Naive thymus-derived CD4-positive, alpha-beta T cell (primary cell): ENCODE results near the gene TAF13. TPM values are rescaled to one million over a fixed set of nuclear protein-coding genes. Genes with fewer than 3 reads are reported as not detected.
"Not testable (repeated sequence)": the region's sequence is repeated elsewhere in the genome, so short reads cannot be mapped to it uniquely, and the experiment has no call there.

Experiments
- ATAC-seq: fragments of 150-1000 bp; cut with Tn5 transposase; 2 replicates; pipeline ENCODE4 v1.10.0; 2021; ENCODE audit warnings: mild to moderate bottlenecking, moderate library complexity
- CTCF ChIA-PET: fragments of 350-600 bp; sonication (Branson Sonifier 250); formaldehyde crosslinking; loops from one replicate; lab custom pipeline; 2021; ENCODE audit warnings: antibody characterized with exemption; lab: Charles Lee
- POLR2A ChIA-PET: fragments of 350-600 bp; sonication (Branson Sonifier 250); formaldehyde crosslinking; loops from one replicate; lab custom pipeline; 2021; ENCODE audit warnings: antibody characterized with exemption, inconsistent platforms; lab: Charles Lee
- DNase-seq, 9 donors: peaks; one replicate each; pipeline versions ENCODE4 v3.0.0 to v3.0.0-alpha.2; 2020 to 2022; ENCODE audit warnings: mixed read lengths in 1 of 9
- H3K27ac ChIP-seq: one replicate; pipeline ENCODE4 v1.7.0; 2013; ENCODE audit warnings: mild to moderate bottlenecking, low read depth, low read length, moderate library complexity
- H3K27me3 ChIP-seq, 2 donors: one replicate each; pipeline ENCODE4 v1.7.0; 2013; ENCODE audit warnings: low read length in 2 of 2, mild to moderate bottlenecking in 2 of 2, moderate library complexity in 2 of 2; ENCODE audit not compliant: control insufficient read depth in 2 of 2, insufficient read depth in 2 of 2
- H3K36me3 ChIP-seq, 3 experiments: 1 replicate in 2 of 3; 2 replicates in 1 of 3; pipeline ENCODE4 v1.7.0; 2013; ENCODE audit warnings: low read length in 3 of 3, mild to moderate bottlenecking in 3 of 3, moderate library complexity in 1 of 3; ENCODE audit not compliant: insufficient read depth in 3 of 3, control insufficient read depth in 2 of 3
- H3K4me1 ChIP-seq, 2 donors: one replicate each; pipeline ENCODE4 v1.7.0; 2013; ENCODE audit warnings: low read length in 2 of 2, mild to moderate bottlenecking in 2 of 2, moderate library complexity in 1 of 2; ENCODE audit not compliant: control insufficient read depth in 2 of 2, insufficient read depth in 2 of 2
- H3K4me3 ChIP-seq: 2 replicates; pipeline ENCODE4 v1.7.0; 2013; ENCODE audit warnings: mild to moderate bottlenecking, low read length
- H3K9me3 ChIP-seq, 3 experiments: 1 replicate in 2 of 3; 2 replicates in 1 of 3; pipeline ENCODE4 v1.7.0; 2013; ENCODE audit warnings: low read length in 3 of 3; ENCODE audit not compliant: control insufficient read depth in 2 of 3
- H3K27ac Mint-ChIP-seq, 9 donors: one replicate each; pipeline ENCODE4 v1.8.0; 2020 to 2022; ENCODE audit warnings: mixed read lengths in 9 of 9, mild to moderate bottlenecking in 8 of 9, moderate library complexity in 5 of 9, inconsistent platforms in 2 of 9
- H3K27me3 Mint-ChIP-seq, 5 donors: one replicate each; pipeline ENCODE4 v1.8.0; 2021 to 2022; ENCODE audit warnings: mixed read lengths in 5 of 5, mild to moderate bottlenecking in 1 of 5
- H3K36me3 Mint-ChIP-seq, 5 donors: one replicate each; pipeline ENCODE4 v1.8.0; 2020 to 2022; ENCODE audit warnings: mixed read lengths in 5 of 5, mild to moderate bottlenecking in 3 of 5, inconsistent platforms in 1 of 5
- H3K4me1 Mint-ChIP-seq, 7 donors: one replicate each; pipeline ENCODE4 v1.8.0; 2020 to 2022; ENCODE audit warnings: mixed read lengths in 7 of 7, mild to moderate bottlenecking in 3 of 7, inconsistent platforms in 1 of 7
- H3K4me3 Mint-ChIP-seq, 10 donors: one replicate each; pipeline ENCODE4 v1.8.0; 2020 to 2022; ENCODE audit warnings: mild to moderate bottlenecking in 10 of 10, mixed read lengths in 10 of 10, moderate library complexity in 6 of 10, inconsistent platforms in 2 of 10
- H3K9me3 Mint-ChIP-seq, 11 donors: one replicate each; pipeline ENCODE4 v1.8.0; 2020 to 2022; ENCODE audit warnings: mixed read lengths in 11 of 11, mild to moderate bottlenecking in 4 of 11, inconsistent platforms in 1 of 11, moderate library complexity in 1 of 11
- intact Hi-C, 2 donors: fragments of 100-400 bp; cut with micrococcal nuclease; formaldehyde crosslinking; loops; one replicate each; pipeline ENCODE4 v1.15.1; 2023
- polyA plus RNA-seq, 2 donors: library from polyadenylated mRNA; unstranded; fragments of 300-500 nt; fragmentation: Illumina TruSeq; gene quantifications; one replicate each; pipeline ENCODE4 v1.2.3, GENCODE V29; 2021
- total RNA-seq, 6 experiments: library from RNA in 5 of 6; stranded (reverse) in 5 of 6; gene quantifications; 1 replicate in 5 of 6; 2 replicates in 1 of 6; pipeline ENCODE4 v1.2.3 and lab custom pipeline; 2021 to 2026

The TAF13 gene
- total and polyA plus RNA-seq, 7 experiments from 2014 or later, result 0.77 to 23.6 (median 11.0) TPM

- no peaks in the 10 kb centered on the region for H3K27me3 ChIP-seq
- ATAC-seq, result no peak
- H3K36me3 ChIP-seq, result peaks cover 0 to 29% (median 0%) of the 10 kb centered on the region in 3 experiments
- no peak overlapping the region for H3K4me3 Mint-ChIP-seq
- no peaks in the 10 kb centered on the region for H3K4me1 ChIP-seq
- no peaks in the 10 kb centered on the region for H3K27me3 Mint-ChIP-seq
- H3K36me3 Mint-ChIP-seq, result peaks cover 5 to 25% (median 20%) of the 10 kb centered on the region in 5 donors
- no peaks in the 10 kb centered on the region for H3K9me3 Mint-ChIP-seq
- DNase-seq, result no peak
- intact Hi-C loops, result no loop called here
- ChIA-PET CTCF (no interaction called here), POLR2A (no interaction called here)
- peaks cover 0 to 11% (median 3%) of the 10 kb centered on the region in 7 donors for H3K4me1 Mint-ChIP-seq
- H3K27ac ChIP-seq, result no peak overlapping the region
- no peaks in the 10 kb centered on the region for H3K9me3 ChIP-seq
- no peak overlapping the region for H3K4me3 ChIP-seq
- no peak overlapping the region for H3K27ac Mint-ChIP-seq
Observed at GRCh38 chr1:109067883-109068282, 7.9 kb downstream of the TAF13 start.

GRCh38 chr1:109065137-109065536 lies 10.7 kb downstream of the TAF13 start:
- H3K27me3 ChIP-seq, result no peaks in the 10 kb centered on the region
- ChIA-PET CTCF (no interaction called here), POLR2A (interaction anchor here (0.8 to 1.1 kb wide), 2 partner anchors 10 to 22 kb away, joined by 3 to 4 read pairs; no protein-coding TSS in a partner anchor)
- no peaks in the 10 kb centered on the region for H3K9me3 ChIP-seq
- H3K4me3 Mint-ChIP-seq, result no peak overlapping the region
- H3K36me3 Mint-ChIP-seq, result peaks cover 5 to 18% (median 15%) of the 10 kb centered on the region in 5 donors
- no peak for DNase-seq
- H3K27me3 Mint-ChIP-seq, result no peaks in the 10 kb centered on the region
- peaks cover 0 to 29% (median 0%) of the 10 kb centered on the region in 3 experiments for H3K36me3 ChIP-seq
- H3K9me3 Mint-ChIP-seq, result no peaks in the 10 kb centered on the region
- intact Hi-C loops, result no loop called here
- H3K27ac Mint-ChIP-seq, result peak overlapping the region in 1 of 9 donors; percentile 59
- no peak overlapping the region for H3K4me3 ChIP-seq
- ATAC-seq, result no peak
- H3K27ac ChIP-seq, result no peak overlapping the region
- H3K4me1 Mint-ChIP-seq, result peaks cover 0 to 5% (median 0%) of the 10 kb centered on the region in 7 donors
- no peaks in the 10 kb centered on the region for H3K4me1 ChIP-seq

GRCh38 chr1:109061183-109061582 lies 14.6 kb downstream of the TAF13 start:
- H3K27ac Mint-ChIP-seq, result no peak overlapping the region

GRCh38 chr1:109060707-109061106 lies 15.1 kb downstream of the TAF13 start:
- Histone ChIP-seq H3K36me3 (peaks cover 0 to 12% (median 0%) of the 10 kb centered on the region in 3 experiments), H3K27ac (no peak overlapping the region), H3K4me1 (no peaks in the 10 kb centered on the region), H3K4me3 (no peak overlapping the region), H3K9me3 (no peaks in the 10 kb centered on the region), H3K27me3 (no peaks in the 10 kb centered on the region)
- Mint-ChIP-seq H3K27ac (no peak overlapping the region), H3K4me1 (no peaks in the 10 kb centered on the region), H3K9me3 (no peaks in the 10 kb centered on the region), H3K27me3 (no peaks in the 10 kb centered on the region), H3K4me3 (no peak overlapping the region), H3K36me3 (peaks cover 5 to 12% (median 10%) of the 10 kb centered on the region in 5 donors)
- ChIA-PET CTCF (no interaction called here), POLR2A (no interaction called here)
- no peak for ATAC-seq
- DNase-seq, result no peak
- intact Hi-C loops, result no loop called here

More at GRCh38 chr1:109061183-109061582, 14.6 kb downstream of the TAF13 start:
- Histone ChIP-seq H3K36me3 (peaks cover 0 to 12% (median 0%) of the 10 kb centered on the region in 3 experiments), H3K4me1 (no peaks in the 10 kb centered on the region), H3K9me3 (no peaks in the 10 kb centered on the region), H3K27me3 (no peaks in the 10 kb centered on the region), H3K27ac (no peak overlapping the region), H3K4me3 (no peak overlapping the region)
- no peaks in the 10 kb centered on the region for H3K9me3 Mint-ChIP-seq
- peaks cover 5 to 12% (median 10%) of the 10 kb centered on the region in 5 donors for H3K36me3 Mint-ChIP-seq
- H3K27me3 Mint-ChIP-seq, result no peaks in the 10 kb centered on the region
- intact Hi-C loops, result no loop called here
- no peak overlapping the region for H3K4me3 Mint-ChIP-seq
- CTCF ChIA-PET, result no interaction called here
- POLR2A ChIA-PET, result no interaction called here
- ATAC-seq (no peak), DNase-seq (no peak)
- H3K4me1 Mint-ChIP-seq, result no peaks in the 10 kb centered on the region

- H3K4me1 ChIP-seq, result no peaks in the 10 kb centered on the region
- H3K27me3 Mint-ChIP-seq, result no peaks in the 10 kb centered on the region
- intact Hi-C loops, result no loop called here
- no peak overlapping the region for H3K27ac Mint-ChIP-seq
- H3K27me3 ChIP-seq, result no peaks in the 10 kb centered on the region
- peaks cover 0 to 3% (median under 1%) of the 10 kb centered on the region in 5 donors for H3K36me3 Mint-ChIP-seq
- no peak overlapping the region for H3K4me3 ChIP-seq
- DNase-seq (no peak), ATAC-seq (no peak)
- H3K4me1 Mint-ChIP-seq, result no peaks in the 10 kb centered on the region
- no peak overlapping the region for H3K4me3 Mint-ChIP-seq
- no peaks in the 10 kb centered on the region for H3K9me3 ChIP-seq
- H3K27ac ChIP-seq, result no peak overlapping the region
- peaks cover 0 to 5% (median 0%) of the 10 kb centered on the region in 3 experiments for H3K36me3 ChIP-seq
- POLR2A ChIA-PET, result no interaction called here
- CTCF ChIA-PET, result no interaction called here
- H3K9me3 Mint-ChIP-seq, result no peaks in the 10 kb centered on the region
Observed at GRCh38 chr1:109059026-109059425, 16.8 kb downstream of the TAF13 start.

- intact Hi-C loops, result no loop called here
- Histone ChIP-seq H3K27ac (no peak overlapping the region), H3K9me3 (no peaks in the 10 kb centered on the region), H3K4me3 (no peak overlapping the region), H3K27me3 (no peaks in the 10 kb centered on the region), H3K4me1 (no peaks in the 10 kb centered on the region), H3K36me3 (no peaks in the 10 kb centered on the region)
- ATAC-seq (no peak), DNase-seq (no peak)
- no peaks in the 10 kb centered on the region for H3K4me1 Mint-ChIP-seq
- H3K4me3 Mint-ChIP-seq, result no peak overlapping the region
- CTCF ChIA-PET, result no interaction called here
- H3K36me3 Mint-ChIP-seq, result no peaks in the 10 kb centered on the region
- no peaks in the 10 kb centered on the region for H3K27me3 Mint-ChIP-seq
- H3K9me3 Mint-ChIP-seq, result no peaks in the 10 kb centered on the region
- H3K27ac Mint-ChIP-seq, result no peak overlapping the region
- POLR2A ChIA-PET, result no interaction called here
Observed at GRCh38 chr1:109056064-109056463, 19.7 kb downstream of the TAF13 start.

GRCh38 chr1:109052145-109052544 lies 23.7 kb downstream of the TAF13 start:
- H3K27ac Mint-ChIP-seq, H3K4me3 Mint-ChIP-seq, ATAC-seq, H3K27ac ChIP-seq, H3K36me3 Mint-ChIP-seq, DNase-seq, H3K9me3 ChIP-seq, H3K9me3 Mint-ChIP-seq, H3K4me3 ChIP-seq, H3K4me1 ChIP-seq, CTCF ChIA-PET, H3K4me1 Mint-ChIP-seq, intact Hi-C loops, POLR2A ChIA-PET, H3K27me3 ChIP-seq, H3K36me3 ChIP-seq: not testable (repeated sequence)
- H3K27me3 Mint-ChIP-seq, result peaks cover 0 to 12% (median 4%) of the 10 kb centered on the region in 5 donors
